ENCODE measurements around the gene PAX7. TPM values are rescaled to one million over a fixed set of nuclear protein-coding genes. Genes with fewer than 3 reads are reported as not detected.

PAX7 gene
- total RNA-seq, 4 donors from 2014 or later: 1.8 to 5.1 (median 3.9) TPM

GRCh38 chr1:18712252-18712600 lies 81.6 kb downstream of the PAX7 start:
- in situ Hi-C loops (cut with MboI; ENCODE audit: low sequenced_read_pairs in 4 of 4) (no loop called here), intact Hi-C loops (cut with DNase I; ENCODE audit: low total_unique reads) (no loop called here)
- no peaks in the 10 kb centered on the region for H3K4me1 ChIP-seq
- DNase-seq (no peak), ATAC-seq (no peak)
- H3K9me3 ChIP-seq: no peaks in the 10 kb centered on the region
- no peak for TF ChIP-seq CTCF (IDR thresholded peaks at IDR 0.05 in 4 of 5, conservative IDR thresholded peaks at IDR 0.05 in 1 of 5)
- TF ChIP-seq POLR2A (IDR thresholded peaks at IDR 0.05): no peak
- H3K36me3 ChIP-seq: no peaks in the 10 kb centered on the region
- H3K4me3 ChIP-seq: no peak overlapping the region
- H3K27ac ChIP-seq: no peak overlapping the region
- peaks cover 0 to 13% (median under 1%) of the 10 kb centered on the region in 3 donors for H3K27me3 ChIP-seq

- H3K27ac ChIP-seq: no peak overlapping the region
- H3K9me3 ChIP-seq: no peaks in the 10 kb centered on the region
- H3K36me3 ChIP-seq: no peaks in the 10 kb centered on the region
- H3K4me1 ChIP-seq: no peaks in the 10 kb centered on the region
- DNase-seq (no peak), ATAC-seq (no peak)
- in situ Hi-C loops (cut with MboI; ENCODE audit: low sequenced_read_pairs in 4 of 4): no loop called here
- no peak overlapping the region for H3K4me3 ChIP-seq
- no peak for TF ChIP-seq CTCF (IDR thresholded peaks at IDR 0.05 in 4 of 5, conservative IDR thresholded peaks at IDR 0.05 in 1 of 5)
- no peak for TF ChIP-seq POLR2A (IDR thresholded peaks at IDR 0.05)
- intact Hi-C loops (cut with DNase I; ENCODE audit: low total_unique reads): no loop called here
- peaks cover 3 to 25% (median 16%) of the 10 kb centered on the region in 3 donors for H3K27me3 ChIP-seq
Measured at GRCh38 chr1:18714404-18715175, 83.9 kb downstream of the PAX7 start.

DNA sequence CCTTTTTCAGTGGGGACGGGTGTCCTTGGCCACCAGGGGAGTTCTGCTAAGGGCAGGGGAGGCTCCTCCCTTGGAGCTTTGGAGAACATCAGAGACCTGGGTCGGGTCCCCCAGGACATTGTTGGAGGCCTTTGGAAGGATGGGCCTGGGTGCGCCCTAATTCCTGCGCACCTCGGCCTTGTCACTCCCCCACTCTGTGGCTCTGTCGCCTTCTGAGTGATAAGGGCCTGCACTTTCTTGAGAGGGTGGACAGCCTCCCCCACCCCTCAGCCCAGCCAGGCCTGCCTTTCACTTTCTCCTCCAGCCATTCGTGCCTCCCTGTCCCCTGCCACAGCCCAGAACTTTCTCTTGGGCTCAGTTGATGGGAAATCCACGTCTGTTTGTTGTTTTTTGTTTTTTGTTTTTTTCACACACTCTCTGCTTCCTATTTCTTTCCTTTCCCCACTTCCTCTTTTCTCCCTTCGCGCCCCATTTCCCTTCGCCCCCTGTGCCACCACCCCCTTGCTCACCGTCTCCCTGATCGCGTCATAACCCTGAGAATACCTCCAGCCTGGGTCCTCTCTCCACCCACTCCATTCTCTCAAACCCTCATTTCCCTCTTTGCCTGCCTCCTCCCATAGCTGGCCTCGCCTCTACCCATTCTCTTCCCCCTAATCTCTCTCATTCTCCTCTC lies 85.6 kb downstream of the PAX7 start:
- in situ Hi-C loops (cut with MboI; ENCODE audit: low sequenced_read_pairs in 4 of 4) (no loop called here), intact Hi-C loops (cut with DNase I; ENCODE audit: low total_unique reads) (no loop called here)
- H3K27me3 ChIP-seq: peaks cover 5 to 26% (median 16%) of the 10 kb centered on the region in 3 donors
- TF ChIP-seq CTCF (IDR thresholded peaks at IDR 0.05 in 4 of 5, conservative IDR thresholded peaks at IDR 0.05 in 1 of 5) (no peak), POLR2A (IDR thresholded peaks at IDR 0.05) (no peak)
- no peaks in the 10 kb centered on the region for H3K4me1 ChIP-seq
- H3K4me3 ChIP-seq: no peak overlapping the region
- H3K36me3 ChIP-seq: no peaks in the 10 kb centered on the region
- H3K9me3 ChIP-seq: no peaks in the 10 kb centered on the region
- ATAC-seq (no peak), DNase-seq (no peak)
- H3K27ac ChIP-seq: no peak overlapping the region

DNA sequence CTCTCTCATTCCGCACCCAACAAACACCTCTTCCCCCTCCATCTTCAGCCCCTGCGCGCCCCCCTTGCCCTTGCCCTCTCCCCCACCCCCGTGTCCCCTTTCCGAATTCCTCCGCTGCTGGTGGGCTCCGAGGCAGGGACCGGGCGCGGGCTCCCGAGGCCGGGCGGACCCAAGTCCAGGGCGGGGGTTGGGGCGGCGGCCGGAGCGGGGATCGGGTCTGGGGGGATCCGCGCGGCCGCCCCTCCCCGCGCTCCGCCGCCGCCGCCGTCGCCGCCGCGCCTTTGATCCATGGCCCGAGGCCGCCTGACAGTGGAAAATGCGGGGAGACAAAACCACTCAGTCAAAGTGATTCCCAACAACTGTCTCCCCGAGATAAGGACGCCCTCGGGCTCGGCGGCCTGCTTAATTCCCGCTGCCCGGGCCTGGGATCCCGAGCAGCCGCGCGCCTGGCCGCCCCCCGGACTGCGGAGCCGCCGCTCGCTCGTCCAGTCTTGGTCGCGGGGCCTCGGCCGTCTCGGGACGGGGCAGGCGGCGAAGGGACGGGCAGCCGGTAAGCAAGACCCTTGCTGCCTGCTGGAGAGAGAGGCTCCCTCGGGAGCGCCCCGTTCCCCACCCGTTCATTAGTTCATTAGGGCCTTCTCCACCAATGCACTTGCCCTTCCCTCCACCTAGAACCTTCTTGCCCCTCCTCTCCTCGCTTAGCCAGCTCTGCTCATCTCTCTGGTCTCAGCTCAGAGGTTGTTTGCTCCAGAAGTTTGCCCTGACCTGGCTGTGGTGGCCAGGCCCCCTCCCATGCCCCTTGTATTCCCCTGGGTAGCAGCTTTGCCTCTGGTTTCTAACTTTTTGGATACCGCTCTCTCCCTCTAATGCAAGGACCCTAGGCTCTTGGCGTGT lies 86.4 kb downstream of the PAX7 start:
- intact Hi-C loops (cut with DNase I; ENCODE audit: low total_unique reads): no loop called here
- no peaks in the 10 kb centered on the region for H3K36me3 ChIP-seq
- in situ Hi-C loops (cut with MboI; ENCODE audit: low sequenced_read_pairs in 4 of 4): no loop called here
- TF ChIP-seq POLR2A (IDR thresholded peaks at IDR 0.05) (no peak), CTCF (IDR thresholded peaks at IDR 0.05 in 4 of 5, conservative IDR thresholded peaks at IDR 0.05 in 1 of 5) (no peak)
- H3K4me1 ChIP-seq: no peaks in the 10 kb centered on the region
- DNase-seq (no peak), ATAC-seq (no peak)
- H3K27me3 ChIP-seq: peaks cover 5 to 28% (median 16%) of the 10 kb centered on the region in 3 donors
- H3K9me3 ChIP-seq: no peaks in the 10 kb centered on the region
- H3K4me3 ChIP-seq: no peak overlapping the region
- H3K27ac ChIP-seq: no peak overlapping the region
